HG03575 (cell line): ENCODE results near the gene LIG1.

Source experiments
- ATAC-seq: cut with Tn5 transposase; IDR thresholded peaks from one replicate; pipeline ENCODE4 v1.9.1; 2021; ENCODE audit not compliant: unreplicated experiment, insufficient number of reproducible peaks, low FRiP score; ENCODE audit errors: extremely low read depth

Gene LIG1

DNA sequence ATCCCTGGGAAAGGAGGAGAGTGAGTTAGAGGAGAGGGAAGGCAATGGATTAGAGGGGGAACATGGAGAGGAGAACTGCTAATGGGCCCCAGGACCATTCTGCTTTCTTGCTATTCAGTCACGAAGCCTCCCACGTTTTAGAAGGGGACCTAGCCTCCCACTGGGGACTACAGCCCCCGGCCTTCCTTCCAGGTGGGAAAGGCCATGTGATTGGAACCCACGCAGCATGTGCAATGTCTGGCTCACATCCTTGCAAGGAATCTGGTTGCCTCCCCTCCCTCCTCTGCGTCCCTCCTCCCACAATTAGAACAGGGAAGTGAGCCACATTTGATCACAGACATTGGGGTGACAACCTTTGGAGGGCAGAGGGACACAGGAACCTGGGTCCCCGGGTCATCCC lies 37.0 kb downstream of the LIG1 start:
- ATAC-seq: no peak

- ATAC-seq: no peak
These were observed 42.6 kb downstream of the LIG1 start for GRCh38 chr19:48127561-48127960.

DNA sequence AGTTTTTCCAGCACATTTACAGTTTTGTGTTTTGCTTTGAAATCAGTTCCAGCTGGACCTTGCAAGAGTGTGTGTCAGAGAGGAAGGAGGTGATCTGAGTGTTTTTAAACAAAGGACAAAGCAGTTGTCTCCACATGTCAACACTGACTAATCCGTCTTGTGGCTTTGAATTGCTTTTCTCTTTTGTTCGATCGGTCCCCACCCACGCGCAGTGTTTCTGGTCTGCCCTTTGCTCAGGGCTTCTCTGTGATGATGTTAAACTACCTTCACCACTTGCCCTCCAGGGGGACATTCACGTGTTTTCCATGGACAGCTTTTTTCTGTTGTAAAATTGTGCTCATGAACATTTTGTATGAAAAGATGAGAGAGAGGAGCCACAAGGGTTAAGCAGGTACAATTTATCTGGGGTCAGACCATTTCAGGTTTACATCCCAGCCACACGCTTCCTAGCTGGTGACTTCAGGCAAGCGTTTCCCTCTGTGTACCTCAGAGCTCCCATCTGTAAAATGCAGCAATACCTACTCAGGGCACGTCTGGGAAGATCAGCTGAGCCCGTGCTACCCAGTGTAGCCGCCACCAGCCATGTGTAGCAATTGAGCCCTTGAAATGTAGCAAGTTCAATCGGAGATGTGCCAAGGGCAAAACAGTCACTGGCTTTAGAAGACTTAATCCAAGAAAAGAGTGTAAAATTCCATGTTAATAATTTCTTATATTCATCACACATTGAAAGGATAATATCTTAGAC lies 46.1 kb downstream of the LIG1 start:
- ATAC-seq: no peak

GRCh38 chr19:48122421-48122820 lies 47.7 kb downstream of the LIG1 start:
- no peak for ATAC-seq

- ATAC-seq: no peak
These were observed 48.2 kb downstream of the LIG1 start for GRCh38 chr19:48121909-48122371.

DNA sequence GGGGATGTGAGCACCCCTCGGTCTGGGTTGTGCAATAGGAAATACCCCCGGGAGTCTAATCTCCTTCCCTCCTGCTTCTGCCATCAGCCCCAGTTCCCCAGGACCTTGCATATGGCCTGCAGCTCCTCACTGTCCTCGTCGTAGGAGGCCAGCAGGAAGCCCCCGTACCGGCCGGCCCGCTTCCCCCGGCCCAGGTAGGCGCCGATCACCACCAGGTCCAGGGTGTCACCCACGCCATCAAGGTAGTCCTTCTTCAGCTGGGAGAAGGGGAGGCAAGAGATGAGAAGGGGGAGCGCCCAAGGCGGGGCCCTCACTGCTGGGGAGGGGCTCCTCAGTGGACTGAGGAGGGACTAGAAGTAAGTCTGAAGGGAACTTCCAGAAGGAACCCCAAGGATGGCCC lies 49.1 kb downstream of the LIG1 start:
- ATAC-seq: no peak

DNA sequence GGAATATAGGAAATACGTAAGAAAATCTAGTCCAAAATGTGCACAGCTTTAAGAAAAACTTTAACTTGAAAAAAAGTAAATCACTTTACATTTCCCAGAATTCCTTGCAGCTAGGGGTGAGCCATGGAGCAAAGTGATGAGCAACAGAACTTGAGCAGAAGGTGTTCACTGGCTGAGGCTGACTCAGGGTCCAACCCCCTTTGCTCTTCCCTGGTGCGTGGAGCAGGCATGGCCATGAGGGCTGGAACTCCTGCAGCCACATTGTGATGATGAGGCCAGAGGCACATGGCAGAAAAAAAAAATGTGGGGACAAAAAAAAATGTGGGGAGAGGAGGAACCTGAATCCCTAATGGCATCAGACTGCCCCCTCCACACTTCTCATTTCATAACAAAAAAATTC lies 49.6 kb downstream of the LIG1 start:
- no peak for ATAC-seq

GRCh38 chr19:48118131-48118517 lies 52.0 kb downstream of the LIG1 start:
- ATAC-seq: no peak

GRCh38 chr19:48117515-48118130 lies 52.5 kb downstream of the LIG1 start:
- ATAC-seq: no peak

DNA sequence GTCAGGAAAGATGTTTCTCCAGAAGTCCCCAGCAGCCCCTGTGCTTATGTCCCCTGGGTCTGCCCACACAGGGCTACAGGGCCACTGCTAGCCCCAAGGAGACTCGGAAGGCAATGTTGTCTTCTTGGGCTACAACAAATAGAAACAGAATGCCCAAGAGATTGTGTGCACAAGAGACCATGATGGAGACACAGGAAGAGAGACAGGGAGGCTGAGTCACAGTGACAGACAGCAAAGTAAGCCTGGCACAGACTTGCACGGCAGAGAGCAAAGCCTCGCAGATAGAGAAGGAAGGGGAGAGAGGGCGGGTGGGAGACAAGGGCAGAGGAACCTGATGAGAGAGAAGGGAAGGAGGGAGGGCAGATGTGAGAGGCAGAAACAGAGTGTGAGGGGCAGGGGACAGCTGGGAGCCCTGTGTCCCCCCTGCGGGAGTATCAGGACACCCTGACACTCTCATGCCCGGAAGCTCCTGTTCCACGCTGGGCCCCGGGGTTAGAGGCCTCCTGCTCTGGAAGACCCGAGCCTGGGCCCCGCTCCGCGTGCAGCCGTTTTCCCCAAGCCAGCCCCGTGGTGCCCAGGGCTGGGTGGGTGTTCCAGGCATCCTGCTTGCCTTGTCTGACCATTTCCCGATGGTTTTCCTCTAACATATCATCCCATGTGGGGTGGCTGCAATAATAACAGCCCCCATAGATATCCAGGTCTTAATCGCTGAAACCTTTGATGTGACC lies 56.8 kb downstream of the LIG1 start:
- ATAC-seq: no peak

DNA sequence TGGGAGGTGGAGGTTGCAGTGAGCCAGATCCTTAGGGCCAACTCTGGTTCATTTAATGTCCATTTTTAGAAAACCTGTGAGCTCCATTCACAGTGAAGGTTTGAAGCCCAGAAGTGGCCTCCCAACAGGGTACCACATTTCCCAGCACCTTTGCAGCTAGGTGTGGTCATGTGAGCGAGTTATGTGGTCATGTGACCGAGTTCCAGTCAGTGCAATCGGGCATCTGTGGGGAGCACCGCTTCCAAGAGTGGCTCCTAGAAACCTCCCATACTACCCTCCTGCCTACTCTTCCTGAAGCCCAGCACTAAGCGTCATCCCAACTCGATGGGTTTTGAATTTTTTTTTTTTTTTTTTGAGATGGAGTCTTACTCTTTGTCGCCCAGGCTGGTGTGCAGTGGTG lies 58.9 kb downstream of the LIG1 start:
- no peak for ATAC-seq

DNA sequence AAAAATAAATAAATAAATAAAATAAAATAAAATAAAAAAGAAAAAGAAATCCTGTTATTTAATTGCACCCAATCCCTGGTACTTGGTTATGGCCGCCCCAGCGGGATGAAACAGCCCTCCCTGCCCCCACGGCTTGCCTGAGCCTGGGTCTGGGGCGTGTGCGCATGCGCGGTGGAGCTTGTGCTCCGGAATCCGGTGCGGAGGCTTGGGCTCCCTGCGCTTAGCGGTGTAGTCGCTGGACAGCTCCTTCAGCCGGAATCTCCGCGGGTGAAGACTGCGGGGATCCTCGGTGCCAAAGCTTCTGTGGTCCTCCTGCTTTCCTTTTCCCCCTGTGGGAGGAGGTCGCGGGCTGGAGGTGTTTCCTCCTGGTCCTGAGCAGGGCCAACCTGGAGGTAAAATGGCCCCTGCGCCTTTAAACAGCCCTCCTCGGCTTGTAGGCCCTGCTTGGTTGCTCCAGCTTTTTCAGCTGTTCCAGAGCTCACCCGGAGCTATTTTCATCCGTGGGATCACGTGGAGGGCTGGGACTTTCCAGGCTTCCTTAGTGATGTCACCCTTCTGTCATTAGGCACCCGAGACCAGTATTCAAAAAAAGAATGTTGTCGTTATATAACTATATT lies 59.7 kb downstream of the LIG1 start, which contains the start of gene PLA2G4C:
Gene PLA2G4C, minus strand, starts transcription at position 468 of the 617 bp plus-strand sequence. CDS start 4,288 bp downstream, outside the sequence.
- no peak for ATAC-seq

- ATAC-seq: no peak
These were observed 61.0 kb downstream of the LIG1 start for GRCh38 chr19:48108997-48109782.

GRCh38 chr19:48103922-48104321 lies 66.2 kb downstream of the LIG1 start:
- no peak for ATAC-seq

DNA sequence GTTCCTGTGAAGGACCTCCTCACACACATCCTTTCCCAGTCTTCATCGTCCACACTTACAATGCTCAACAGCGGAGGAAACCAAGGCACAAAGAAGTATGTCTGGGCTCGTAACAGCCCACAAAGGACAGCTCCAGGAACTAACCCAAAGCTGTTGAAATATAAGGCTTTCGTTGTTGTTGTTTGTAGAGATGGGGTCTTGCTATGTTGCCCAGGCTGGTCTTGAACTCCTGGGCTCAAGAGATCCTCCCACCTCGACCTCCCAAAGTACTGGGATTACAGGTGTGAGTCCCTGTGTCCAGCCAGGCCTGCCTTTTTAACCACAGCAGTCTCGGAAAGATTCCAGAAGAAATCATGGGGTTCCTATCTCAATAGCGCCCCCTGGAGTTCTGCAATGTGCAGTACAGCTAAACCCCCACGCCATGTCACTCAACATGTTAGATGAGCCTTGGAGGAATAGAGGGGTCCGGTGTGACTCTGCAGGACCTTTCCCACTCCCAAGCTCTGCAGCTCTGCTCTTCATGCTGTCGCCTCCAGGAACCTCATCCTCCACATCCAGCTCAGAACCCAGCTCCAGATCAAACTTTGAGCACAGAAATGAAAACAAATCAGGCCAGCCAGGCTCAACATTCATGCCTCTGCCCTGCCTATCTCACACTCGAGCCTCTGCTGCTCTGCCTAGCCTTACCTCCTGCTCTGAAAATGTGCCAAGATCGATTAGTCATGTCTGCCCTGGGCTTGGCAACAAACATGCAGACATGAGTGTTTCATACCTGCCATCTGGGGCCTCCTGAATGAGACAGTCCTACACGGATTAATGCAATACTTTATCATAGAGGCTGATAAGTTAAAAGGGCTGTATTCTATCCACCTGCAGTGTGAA lies 67.0 kb downstream of the LIG1 start:
- no peak for ATAC-seq

- no peak for ATAC-seq
These were observed 74.5 kb downstream of the LIG1 start for GRCh38 chr19:48095612-48096175.

GRCh38 chr19:48094855-48095203 lies 75.3 kb downstream of the LIG1 start:
- ATAC-seq: no peak
